GM12875 (cell line): ENCODE measurements around the gene BMAL1.
"Not testable (repeated sequence)": the region's sequence is repeated elsewhere in the genome, so short reads cannot be mapped to it uniquely, and the experiment has no call there.

Experiments
- H3K4me3 ChIP-seq: one replicate; pipeline ENCODE4 v1.5.1; 2011; ENCODE audit warnings: low read depth, low read length, control low read depth
- CTCF ChIP-seq: IDR thresholded peaks from 2 replicates; pipeline ENCODE4 v1.5.1; 2011; ENCODE audit warnings: low read depth, mild to moderate bottlenecking, control low read depth, inconsistent platforms, low read length, moderate library complexity, borderline replicate concordance; ENCODE audit not compliant: insufficient read depth

BMAL1 gene

DNA sequence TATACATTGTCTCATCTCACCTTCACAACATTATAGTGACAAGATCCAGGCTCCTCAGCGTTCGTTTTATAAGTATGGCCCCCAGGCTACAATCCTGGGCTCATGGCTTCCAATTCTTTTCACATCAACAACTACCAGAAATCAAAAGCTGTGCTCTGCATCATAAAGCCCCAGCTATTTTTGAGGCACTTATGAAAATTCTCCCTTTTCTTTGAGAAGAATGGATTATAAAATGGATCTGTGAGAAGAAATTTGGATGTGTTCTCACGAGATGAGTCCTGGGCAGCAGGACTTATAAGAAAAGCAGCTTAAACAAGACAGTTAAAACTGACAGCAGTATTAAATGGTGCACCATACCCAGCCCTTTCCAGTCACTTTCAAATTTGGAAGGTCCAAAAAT lies 105.2 kb downstream of the BMAL1 start:
- H3K4me3 ChIP-seq, result no peak overlapping the region

GRCh38 chr11:13384908-13385640 lies 107.5 kb downstream of the BMAL1 start:
- H3K4me3 ChIP-seq, result no peak overlapping the region
- TF ChIP-seq CTCF, result peak; percentile 52; the same call in 1 of the 2 replicates

More for the DNA sequence above, 105.2 kb downstream of the BMAL1 start:
- no peak for TF ChIP-seq CTCF

DNA sequence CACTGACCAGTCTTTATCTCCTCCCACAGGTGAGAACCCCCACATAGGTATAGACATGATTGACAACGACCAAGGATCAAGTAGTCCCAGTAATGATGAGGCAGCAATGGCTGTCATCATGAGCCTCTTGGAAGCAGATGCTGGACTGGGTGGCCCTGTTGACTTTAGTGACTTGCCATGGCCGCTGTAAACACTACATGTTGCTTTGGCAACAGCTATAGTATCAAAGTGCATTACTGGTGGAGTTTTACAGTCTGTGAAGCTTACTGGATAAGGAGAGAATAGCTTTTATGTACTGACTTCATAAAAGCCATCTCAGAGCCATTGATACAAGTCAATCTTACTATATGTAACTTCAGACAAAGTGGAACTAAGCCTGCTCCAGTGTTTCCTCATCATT lies 109.0 kb downstream of the BMAL1 start:
- TF ChIP-seq CTCF, result no peak

GRCh38 chr11:13388741-13389140 lies 111.2 kb downstream of the BMAL1 start:
- no peak for TF ChIP-seq CTCF
- no peak overlapping the region for H3K4me3 ChIP-seq

More for the DNA sequence above, 109.0 kb downstream of the BMAL1 start:
- no peak overlapping the region for H3K4me3 ChIP-seq

GRCh38 chr11:13391217-13391616 lies 113.6 kb downstream of the BMAL1 start:
- H3K4me3 ChIP-seq, result no peak overlapping the region
- no peak for TF ChIP-seq CTCF

- H3K4me3 ChIP-seq, result not testable (repeated sequence)
These were observed 120.7 kb downstream of the BMAL1 start for GRCh38 chr11:13398335-13398734.

GRCh38 chr11:13405220-13405619 lies 127.6 kb downstream of the BMAL1 start:
- no peak for TF ChIP-seq CTCF
- H3K4me3 ChIP-seq, result no peak overlapping the region
